GM12892 (cell line): Measurements from ENCODE around the gene PPP1CA.

Experiments used
- POLR2A ChIP-seq: IDR thresholded peaks from 2 replicates; pipeline ENCODE4 v1.6.1; 2011; ENCODE audit warnings: low read depth, low read length, control low read depth
- POLR2AphosphoS5 ChIP-seq: IDR thresholded peaks from 2 replicates; pipeline ENCODE4 v1.6.1; 2011; ENCODE audit warnings: low read depth, low read length, control low read depth

GRCh38 chr11:67349036-67349435 is 52.6 kb downstream of the PPP1CA start:
- TF ChIP-seq POLR2A (no peak), POLR2AphosphoS5 (no peak)
